ENCODE data around the gene ANKRD50. TPM values are rescaled to one million over a fixed set of nuclear protein-coding genes. Genes with fewer than 3 reads are reported as not detected.

Gene ANKRD50
- total RNA-seq, 8 experiments from 2014 or later, result 12.3 to 54.3 (median 23.6) TPM

GRCh38 chr4:124736526-124736925, 24.0 kb upstream of the ANKRD50 start:
- Histone ChIP-seq H3K4me3 (no peak overlapping the region), H3K27ac (no peak overlapping the region), H3K4me1 (replicated peaks in 1 of 2) (no peaks in the 10 kb centered on the region)
- no peak for ATAC-seq (replicated peaks in 6 of 8)
- WGBS, 10 experiments, result 50 to 100% (median 83%) methylated on average over 1 of the region's 1 CpG; no CpG with 5 or more reads in 1 of the 10 experiments
- in situ Hi-C loops (cut with MboI; ENCODE audit: low pct_unique_long_range_greater_than_20kb in 2 of 9, low sequenced_read_pairs in 9 of 9, unreplicated experiment in 9 of 9), result no loop called here

GRCh38 chr4:124727331-124727890, 14.9 kb upstream of the ANKRD50 start:
- no peaks in the 10 kb centered on the region for H3K4me1 ChIP-seq (replicated peaks in 1 of 2)
- H3K4me3 ChIP-seq, result no peak overlapping the region
- ATAC-seq (replicated peaks in 6 of 8), result no peak
- WGBS, 10 experiments, result 79 to 100% (median 92%) methylated on average over 4 to 5 of the region's 5 CpGs; no CpG with 5 or more reads in 1 of the 10 experiments
- in situ Hi-C loops (cut with MboI; ENCODE audit: low pct_unique_long_range_greater_than_20kb in 2 of 9, low sequenced_read_pairs in 9 of 9, unreplicated experiment in 9 of 9), result no loop called here
- H3K27ac ChIP-seq, result no peak overlapping the region

GRCh38 chr4:124726269-124726668, 13.7 kb upstream of the ANKRD50 start:
- Histone ChIP-seq H3K4me3 (no peak overlapping the region), H3K4me1 (replicated peaks in 1 of 2) (no peaks in the 10 kb centered on the region), H3K27ac (no peak overlapping the region)
- in situ Hi-C loops (cut with MboI; ENCODE audit: low pct_unique_long_range_greater_than_20kb in 2 of 9, low sequenced_read_pairs in 9 of 9, unreplicated experiment in 9 of 9), result no loop called here
- WGBS, 10 experiments, result 61 to 100% (median 93%) methylated on average over 1 to 3 of the region's 3 CpGs; no CpG with 5 or more reads in 1 of the 10 experiments
- ATAC-seq (replicated peaks in 6 of 8), result no peak

- no peak for ATAC-seq (replicated peaks in 6 of 8)
- Histone ChIP-seq H3K4me3 (no peak overlapping the region), H3K4me1 (replicated peaks in 1 of 2) (no peaks in the 10 kb centered on the region), H3K27ac (no peak overlapping the region)
- in situ Hi-C loops (cut with MboI; ENCODE audit: low pct_unique_long_range_greater_than_20kb in 2 of 9, low sequenced_read_pairs in 9 of 9, unreplicated experiment in 9 of 9), result loop anchor here in 3 of 9 experiments (25.0 kb wide), 2 partner anchors 385 to 515 kb away; no protein-coding TSS in a partner anchor
Measured at GRCh38 chr4:124722071-124722470, 9.5 kb upstream of the ANKRD50 start.

GRCh38 chr4:124717101-124717500, 4.6 kb upstream of the ANKRD50 start:
- in situ Hi-C loops (cut with MboI; ENCODE audit: low pct_unique_long_range_greater_than_20kb in 2 of 9, low sequenced_read_pairs in 9 of 9, unreplicated experiment in 9 of 9), result loop anchor here in 3 of 9 experiments (25.0 kb wide), 2 partner anchors 380 to 520 kb away; no protein-coding TSS in a partner anchor
- Histone ChIP-seq H3K27ac (no peak overlapping the region), H3K4me3 (no peak overlapping the region), H3K4me1 (replicated peaks in 1 of 2) (peaks cover 0 to 8% of the 10 kb centered on the region in 2 donors)
- ATAC-seq (replicated peaks in 6 of 8), result no peak
- 91 to 100% (median 100%) methylated on average over 1 to 4 of the region's 4 CpGs; no CpG with 5 or more reads in 1 of the 10 experiments for WGBS, 10 experiments

- Histone ChIP-seq H3K4me1 (replicated peaks in 1 of 2) (peaks cover 6 to 14% of the 10 kb centered on the region in 2 donors), H3K4me3 (peak overlapping the region; percentile 65 to 76 (median 72)), H3K27ac (peak overlapping the region; percentile 96 to 99)
- ATAC-seq (replicated peaks in 6 of 8), result peak; percentile 15 to 61 (median 48)
- 0 to 10% (median 4%) methylated on average over 2 to 7 of the region's 12 CpGs; no CpG with 5 or more reads in 3 of the 10 experiments for WGBS, 10 experiments
- in situ Hi-C loops (cut with MboI; ENCODE audit: low pct_unique_long_range_greater_than_20kb in 2 of 9, low sequenced_read_pairs in 9 of 9, unreplicated experiment in 9 of 9), result loop anchor here in 3 of 9 experiments (25.0 kb wide), 2 partner anchors 376 to 524 kb away; no protein-coding TSS in a partner anchor
Measured at GRCh38 chr4:124713185-124713592, 657 bp upstream of the ANKRD50 start.

GRCh38 chr4:124711471-124712371, 811 bp downstream of the ANKRD50 start:
- peak overlapping the region; percentile 96 to 99 for H3K27ac ChIP-seq
- WGBS, 10 experiments, result 0 to 7% (median 0%) methylated on average over 1 to 14 of the region's 35 CpGs

GRCh38 chr4:124710911-124711310, 1.6 kb downstream of the ANKRD50 start:
- in situ Hi-C loops (cut with MboI; ENCODE audit: low pct_unique_long_range_greater_than_20kb in 2 of 9, low sequenced_read_pairs in 9 of 9, unreplicated experiment in 9 of 9), result loop anchor here in 3 of 9 experiments (25.0 kb wide), 2 partner anchors 374 to 526 kb away; no protein-coding TSS in a partner anchor
- no peak for ATAC-seq (replicated peaks in 6 of 8)
- WGBS, 10 experiments, result 0 to 60% (median 26%) methylated on average over 1 to 5 of the region's 5 CpGs
- peaks cover 6 to 15% of the 10 kb centered on the region in 2 donors for H3K4me1 ChIP-seq (replicated peaks in 1 of 2)
- H3K4me3 ChIP-seq, result peak overlapping the region; percentile 65 to 76 (median 72)
- H3K27ac ChIP-seq, result no peak overlapping the region

More at GRCh38 chr4:124711471-124712371, 811 bp downstream of the ANKRD50 start:
- Histone ChIP-seq H3K4me3 (peak overlapping the region; percentile 65 to 76 (median 72)), H3K4me1 (replicated peaks in 1 of 2) (peaks cover 6 to 15% of the 10 kb centered on the region in 2 donors)
- ATAC-seq (replicated peaks in 6 of 8), result peak; percentile 32 to 50 (median 44)
- in situ Hi-C loops (cut with MboI; ENCODE audit: low pct_unique_long_range_greater_than_20kb in 2 of 9, low sequenced_read_pairs in 9 of 9, unreplicated experiment in 9 of 9), result loop anchor here in 3 of 9 experiments (25.0 kb wide), 2 partner anchors 374 to 526 kb away; no protein-coding TSS in a partner anchor

- peaks cover 6 to 15% of the 10 kb centered on the region in 2 donors for H3K4me1 ChIP-seq (replicated peaks in 1 of 2)
- no peak overlapping the region for H3K27ac ChIP-seq
- peak overlapping the region; percentile 65 to 76 (median 72) for H3K4me3 ChIP-seq
- 0 to 69% (median 48%) methylated on average over 1 to 6 of the region's 7 CpGs; no CpG with 5 or more reads in 2 of the 10 experiments for WGBS, 10 experiments
- in situ Hi-C loops (cut with MboI; ENCODE audit: low pct_unique_long_range_greater_than_20kb in 2 of 9, low sequenced_read_pairs in 9 of 9, unreplicated experiment in 9 of 9), result loop anchor here in 3 of 9 experiments (25.0 kb wide), 2 partner anchors 373 to 527 kb away; no protein-coding TSS in a partner anchor
- ATAC-seq (replicated peaks in 6 of 8), result no peak
Measured at GRCh38 chr4:124710015-124710741, 2.4 kb downstream of the ANKRD50 start.

GRCh38 chr4:124708517-124709300, 3.8 kb downstream of the ANKRD50 start:
- 54 to 100% (median 86%) methylated on average over 1 of the region's 1 CpG; no CpG with 5 or more reads in 5 of the 10 experiments for WGBS, 10 experiments
- peak overlapping the region in 3 of 5 donors; percentile 1 to 76 (median 72) for H3K4me3 ChIP-seq

GRCh38 chr4:124705393-124705792, 7.1 kb downstream of the ANKRD50 start:
- Histone ChIP-seq H3K4me1 (replicated peaks in 1 of 2) (peaks cover 5 to 7% of the 10 kb centered on the region in 2 donors), H3K27ac (no peak overlapping the region), H3K4me3 (no peak overlapping the region)
- no peak for ATAC-seq (replicated peaks in 6 of 8)
- WGBS, 10 experiments, result 59 to 100% (median 94%) methylated on average over 1 to 2 of the region's 2 CpGs; no CpG with 5 or more reads in 2 of the 10 experiments
- in situ Hi-C loops (cut with MboI; ENCODE audit: low pct_unique_long_range_greater_than_20kb in 2 of 9, low sequenced_read_pairs in 9 of 9, unreplicated experiment in 9 of 9), result loop anchor here in 3 of 9 experiments (25.0 kb wide), 2 partner anchors 368 to 532 kb away; no protein-coding TSS in a partner anchor

More at GRCh38 chr4:124708517-124709300, 3.8 kb downstream of the ANKRD50 start:
- in situ Hi-C loops (cut with MboI; ENCODE audit: low pct_unique_long_range_greater_than_20kb in 2 of 9, low sequenced_read_pairs in 9 of 9, unreplicated experiment in 9 of 9), result loop anchor here in 3 of 9 experiments (25.0 kb wide), 2 partner anchors 371 to 529 kb away; no protein-coding TSS in a partner anchor
- Histone ChIP-seq H3K4me1 (replicated peaks in 1 of 2) (peaks cover 6 to 10% of the 10 kb centered on the region in 2 donors), H3K27ac (no peak overlapping the region)
- ATAC-seq (replicated peaks in 6 of 8), result no peak
